GM19455 (cell line): Measurements from ENCODE around the gene MXRA5.
"Not testable (repeated sequence)": the region's sequence is repeated elsewhere in the genome, so short reads cannot be mapped to it uniquely, and the experiment has no call there.

ENCODE experiments used
- ATAC-seq: cut with Tn5 transposase; IDR thresholded peaks from one replicate; pipeline ENCODE4 v1.9.1; 2021; ENCODE audit not compliant: unreplicated experiment

MXRA5 gene

DNA sequence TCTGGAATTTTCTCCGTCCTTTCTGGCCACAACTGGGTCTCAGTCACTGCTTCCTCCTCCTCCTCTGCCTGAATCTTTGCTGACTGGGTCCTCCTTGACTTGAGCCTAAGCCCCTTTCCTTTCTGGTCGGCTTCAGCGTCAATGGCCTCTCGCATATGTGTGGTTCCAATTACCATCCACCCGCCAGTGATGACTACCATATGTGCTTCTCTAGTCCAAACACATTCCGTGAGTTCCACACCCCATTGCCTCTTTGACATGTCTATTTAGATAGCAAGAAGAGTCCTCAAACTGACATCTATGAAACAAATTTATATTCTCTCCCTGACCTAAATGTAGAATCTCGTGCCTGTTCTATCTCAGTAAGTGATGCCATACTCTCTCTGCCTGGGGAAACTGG is 19.8 kb downstream of the MXRA5 start:
- no peak for ATAC-seq

GRCh38 chrX:3320471-3321046 is 25.9 kb downstream of the MXRA5 start:
- no peak for ATAC-seq

- no peak for ATAC-seq
These were observed 29.2 kb downstream of the MXRA5 start for GRCh38 chrX:3317191-3317718.

DNA sequence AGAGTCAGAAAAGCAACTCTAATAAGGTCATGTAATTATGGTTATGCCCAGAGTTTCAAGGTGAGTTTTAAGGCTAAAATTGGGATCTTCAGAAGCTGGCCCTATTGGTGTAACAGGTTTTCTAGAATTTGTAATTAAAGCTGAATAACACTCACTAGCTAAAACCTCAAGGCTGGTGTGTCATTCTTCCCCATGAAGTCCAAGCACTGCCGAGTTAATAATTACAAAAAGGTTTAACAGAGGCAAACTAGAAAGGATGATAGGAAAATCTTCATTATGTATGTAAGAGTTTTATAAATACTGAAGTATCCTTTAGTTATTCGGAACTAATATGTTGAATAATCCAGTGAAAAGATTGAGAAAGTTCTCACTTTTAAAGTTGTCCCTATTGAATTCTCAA is 34.3 kb downstream of the MXRA5 start:
- no peak for ATAC-seq

- ATAC-seq, result no peak
These were observed 38.6 kb downstream of the MXRA5 start for GRCh38 chrX:3307881-3308280.

DNA sequence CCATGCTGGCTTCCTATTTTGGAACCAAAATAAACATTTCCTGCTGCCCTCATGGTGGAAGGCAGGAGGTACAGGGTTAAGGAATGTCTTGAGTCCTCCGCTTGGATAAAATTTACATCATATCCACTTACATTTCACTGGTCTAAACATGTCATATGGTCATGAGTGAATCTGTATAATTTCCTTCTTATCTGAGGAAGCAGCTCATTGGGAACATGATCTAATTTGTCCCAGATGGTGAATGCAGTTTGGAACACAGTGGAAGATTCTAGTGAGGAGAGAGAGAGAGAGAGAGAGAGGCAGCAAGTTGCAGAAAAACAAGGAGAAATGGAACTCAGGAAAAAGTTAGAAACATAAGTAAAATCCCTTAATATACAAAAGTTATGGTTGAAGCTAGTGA is 46.8 kb downstream of the MXRA5 start:
- no peak for ATAC-seq

DNA sequence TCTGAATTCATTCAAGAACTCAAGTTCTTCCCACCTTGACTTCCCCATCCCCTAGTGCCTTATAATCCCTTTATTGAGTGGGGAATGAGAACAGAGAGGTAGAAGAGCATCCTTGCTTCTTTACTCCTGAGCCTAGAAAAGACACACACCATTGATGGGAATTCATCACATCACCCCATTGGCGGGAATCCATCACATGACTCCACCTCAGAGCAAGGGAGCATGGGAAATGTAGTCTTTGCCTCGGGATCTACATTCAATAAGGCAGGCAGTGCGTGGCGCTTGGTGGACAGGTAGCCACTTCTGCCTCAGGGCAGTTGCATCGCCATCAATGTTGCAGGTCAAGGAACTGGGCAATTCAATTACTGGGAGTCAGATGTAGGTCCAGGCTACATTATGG is 50.7 kb downstream of the MXRA5 start:
- ATAC-seq, result no peak

- ATAC-seq, result no peak
These were observed 53.2 kb downstream of the MXRA5 start for GRCh38 chrX:3293251-3293650.

GRCh38 chrX:3290561-3290960 is 55.9 kb downstream of the MXRA5 start:
- no peak for ATAC-seq

DNA sequence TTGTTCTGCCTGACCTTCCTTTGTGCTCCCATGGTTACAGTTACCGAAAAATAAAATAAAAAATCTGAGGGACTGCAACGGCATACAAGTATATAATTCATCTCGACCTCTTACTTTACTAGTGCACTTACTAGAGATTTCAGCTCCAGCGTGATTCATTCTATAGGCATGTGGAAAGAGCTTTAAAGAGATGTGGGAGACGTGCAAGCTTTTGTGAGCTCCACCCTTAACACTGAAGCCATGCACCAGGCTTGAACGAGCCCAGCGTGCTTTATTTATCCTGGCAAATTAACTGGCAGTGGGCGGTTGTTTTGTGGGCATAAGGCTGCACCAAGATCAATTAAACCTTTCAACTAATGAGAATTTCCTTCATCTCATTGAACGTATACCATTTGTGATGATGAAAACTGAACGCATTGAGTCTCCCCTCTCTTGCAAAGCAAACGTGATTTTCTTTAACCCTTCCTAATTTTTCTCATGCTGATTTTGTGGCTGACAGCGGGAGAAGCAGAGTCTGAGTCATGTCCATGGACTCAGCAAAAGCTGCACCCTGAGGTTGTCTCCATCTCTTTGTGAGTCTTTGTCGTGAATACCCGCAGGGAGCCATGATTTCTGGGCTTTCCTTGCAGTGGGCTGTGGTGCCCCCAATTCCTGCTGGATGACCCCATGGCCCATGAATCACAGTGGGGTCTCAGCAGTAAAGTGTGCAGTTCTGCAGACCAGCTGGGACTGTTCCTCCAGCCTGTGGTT is 60.1 kb downstream of the MXRA5 start:
- no peak for ATAC-seq

GRCh38 chrX:3280706-3281105 is 65.7 kb downstream of the MXRA5 start:
- no peak for ATAC-seq

DNA sequence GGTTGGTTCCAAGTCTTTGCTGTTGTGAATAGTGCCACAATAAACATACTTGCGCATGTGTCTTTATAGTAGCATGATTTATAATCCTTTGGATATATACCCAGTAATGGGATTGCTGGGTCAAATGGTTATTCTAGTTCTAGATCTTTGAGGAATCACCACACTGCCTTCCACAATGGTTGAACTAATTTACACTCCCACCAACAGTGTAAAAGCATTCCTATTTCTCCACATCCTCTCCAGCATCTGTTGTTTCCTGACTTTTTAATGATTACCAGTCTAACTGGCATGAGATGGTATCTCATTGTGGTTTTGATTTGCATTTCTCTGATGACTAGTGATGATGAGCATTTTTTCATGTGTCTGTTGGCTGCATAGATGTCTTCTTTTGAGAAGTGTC is 72.8 kb downstream of the MXRA5 start:
- not testable (repeated sequence) for ATAC-seq

DNA sequence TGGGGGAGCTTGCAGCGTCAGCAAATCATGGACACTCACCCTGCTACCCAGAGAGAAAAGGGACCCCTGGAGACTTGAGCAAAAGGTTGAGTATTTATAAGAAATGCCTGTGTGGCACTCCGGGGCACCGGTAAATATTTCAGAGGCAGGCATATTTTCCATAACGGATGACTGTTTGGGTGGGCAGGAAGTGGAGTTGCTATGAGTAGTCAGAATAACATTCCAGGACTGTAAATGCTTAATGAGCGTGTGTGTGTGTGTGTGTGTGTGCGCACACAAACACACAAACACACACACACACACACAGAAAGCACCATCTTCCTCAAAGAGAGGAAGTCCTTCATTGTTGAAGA is 74.6 kb downstream of the MXRA5 start:
- no peak for ATAC-seq

- ATAC-seq, result no peak
These were observed 75.1 kb downstream of the MXRA5 start for GRCh38 chrX:3271183-3271833.

DNA sequence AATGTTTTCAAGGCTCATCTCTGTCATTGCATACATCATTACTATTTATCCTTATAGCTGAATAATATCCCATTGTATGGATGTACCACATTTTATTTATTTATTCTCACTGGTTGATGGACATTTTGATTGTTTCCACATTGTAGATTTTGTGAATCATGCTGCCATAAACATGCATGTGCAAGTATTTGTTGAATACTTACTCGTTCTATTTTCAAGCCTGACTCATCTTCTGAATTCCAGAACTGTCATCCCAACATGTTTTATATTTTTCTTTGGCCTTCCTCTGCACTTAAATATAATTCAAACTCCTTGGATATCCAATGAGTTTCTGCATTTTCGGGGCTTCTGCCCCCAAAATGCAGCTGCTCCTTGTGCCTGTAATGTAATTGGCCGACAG is 77.6 kb downstream of the MXRA5 start:
- ATAC-seq, result no peak

- no peak for ATAC-seq
These were observed 82.7 kb downstream of the MXRA5 start for GRCh38 chrX:3263681-3264126.

GRCh38 chrX:3262901-3263300 is 83.6 kb downstream of the MXRA5 start:
- no peak for ATAC-seq
